Endothelial cell of umbilical vein (primary cell): ENCODE results near the gene EDC3. TPM values are rescaled to one million over a fixed set of nuclear protein-coding genes. Genes with fewer than 3 reads are reported as not detected.

Experiments used
- BruUV-seq: library from RNA; stranded (reverse); fragments of 400-500 nt; replicated peaks from 2 replicates; lab custom pipeline; 2021; lab: Mats Ljungman, UMichigan
- CTCF ChIA-PET: fragments of 300-600, 350-600 bp; sonication (Branson Sonifier 250); formaldehyde crosslinking; loops from one replicate; lab custom pipeline; 2021; ENCODE audit warnings: antibody characterized with exemption, inconsistent platforms; lab: Charles Lee
- POLR2A ChIA-PET: fragments of 300-600, 350-600 bp; sonication (Branson Sonifier 250); formaldehyde crosslinking; loops from one replicate; lab custom pipeline; 2021; ENCODE audit warnings: antibody characterized with exemption, inconsistent platforms; lab: Charles Lee
- DNase-seq: peaks from one replicate; pipeline ENCODE4 v3.0.0-alpha.2; 2011; ENCODE audit warnings: low read depth, low spot score
- FAIRE-seq: peaks from 2 replicates; lab custom pipeline; 2011; peaks lifted over from hg19 to GRCh38; lab: Jason Lieb, UNC
- H2AFZ ChIP-seq: 2 replicates; pipeline ENCODE4 v1.6.0; 2012; ENCODE audit warnings: low read depth, low read length, control low read depth, inconsistent platforms
- H3K27ac ChIP-seq: 2 replicates; pipeline ENCODE4 v1.5.1; 2011; ENCODE audit warnings: low read depth, mild to moderate bottlenecking, control low read depth, low read length, moderate library complexity; ENCODE audit not compliant: insufficient read depth
- H3K27me3 ChIP-seq, 2 experiments: 2 replicates each; pipeline versions ENCODE4 v1.6.0 to v1.6.1; 2011; ENCODE audit warnings: low read length in 2 of 2, mixed read lengths in 1 of 2; ENCODE audit not compliant: control insufficient read depth in 2 of 2, insufficient read depth in 2 of 2
- H3K36me3 ChIP-seq, 2 experiments: 2 replicates in 1 of 2; 3 replicates in 1 of 2; pipeline ENCODE4 v1.5.1; 2011; ENCODE audit warnings: low read length in 2 of 2, mild to moderate bottlenecking in 1 of 2, moderate library complexity in 1 of 2; ENCODE audit not compliant: control insufficient read depth in 2 of 2, insufficient read depth in 2 of 2; ENCODE audit errors: extremely low read depth in 1 of 2
- H3K4me1 ChIP-seq: 3 replicates; pipeline ENCODE4 v1.5.1; 2011; ENCODE audit warnings: mild to moderate bottlenecking, low read length; ENCODE audit not compliant: control insufficient read depth, insufficient read depth; ENCODE audit errors: extremely low read depth
- H3K4me2 ChIP-seq: 2 replicates; pipeline ENCODE4 v1.6.1; 2011; ENCODE audit warnings: low read length, control low read depth, mixed read lengths; ENCODE audit not compliant: insufficient read depth
- H3K4me3 ChIP-seq, 3 experiments: fragments of 200-600 bp in 1 of 3; sonication (generic), shearing (Covaris generic) in 1 of 3; replicated peaks in 1 of 3; 2 replicates each; pipeline ENCODE4 v1.5.1; 2011 to 2016; ENCODE audit warnings: control low read depth in 3 of 3, low read length in 3 of 3, mild to moderate bottlenecking in 2 of 3, inconsistent platforms in 1 of 3, low read depth in 1 of 3, moderate library complexity in 1 of 3; ENCODE audit not compliant: insufficient read depth in 1 of 3
- H3K79me2 ChIP-seq: 2 replicates; pipeline ENCODE4 v1.6.0; 2012; ENCODE audit warnings: low read length, inconsistent platforms; ENCODE audit not compliant: control insufficient read depth, insufficient read depth
- H3K9ac ChIP-seq: replicated peaks from 2 replicates; pipeline ENCODE3; 2011; ENCODE audit warnings: low read length, control low read depth; ENCODE audit not compliant: insufficient read depth; ENCODE audit errors: extremely low read depth
- H3K9me1 ChIP-seq: replicated peaks from 3 replicates; pipeline ENCODE4 v1.6.0; 2011; ENCODE audit warnings: mild to moderate bottlenecking, low read length; ENCODE audit not compliant: control insufficient read depth, insufficient read depth; ENCODE audit errors: extremely low read depth
- H3K9me3 ChIP-seq: replicated peaks from 2 replicates; pipeline ENCODE4 v1.5.1; 2012; ENCODE audit warnings: low read length, inconsistent platforms; ENCODE audit not compliant: control insufficient read depth, insufficient read depth
- H4K20me1 ChIP-seq: replicated peaks from 2 replicates; pipeline ENCODE3; 2011; ENCODE audit warnings: mild to moderate bottlenecking, low read length; ENCODE audit not compliant: control insufficient read depth, insufficient read depth; ENCODE audit errors: extremely low read depth
- CTCF ChIP-seq, 2 donors: IDR thresholded peaks; 1 replicate in 1 of 2; 2 replicates in 1 of 2; pipeline ENCODE4 v1.5.1; 2011; ENCODE audit warnings: low read length in 2 of 2, mild to moderate bottlenecking in 2 of 2, moderate library complexity in 2 of 2, control low read depth in 1 of 2, inconsistent platforms in 1 of 2, low read depth in 1 of 2; ENCODE audit not compliant: insufficient read depth in 1 of 2; ENCODE audit errors: extremely low read depth in 1 of 2
- EZH2 ChIP-seq: IDR thresholded peaks from 2 replicates; pipeline ENCODE4 v1.6.1; 2012; ENCODE audit warnings: borderline replicate concordance, low read depth, mild to moderate bottlenecking, moderate library complexity, low read length, inconsistent platforms; ENCODE audit not compliant: severe bottlenecking
- FOS ChIP-seq: IDR thresholded peaks from 2 replicates; pipeline ENCODE4 v1.6.1; 2011; ENCODE audit warnings: mild to moderate bottlenecking, low read length, moderate library complexity, borderline replicate concordance; ENCODE audit not compliant: insufficient read depth
- GATA2 ChIP-seq: IDR thresholded peaks from 2 replicates; pipeline ENCODE4 v1.7.0; 2011; ENCODE audit warnings: low read depth, mild to moderate bottlenecking, moderate library complexity, mixed read lengths, low read length; ENCODE audit not compliant: insufficient read length, insufficient read depth
- JUN ChIP-seq: IDR thresholded peaks from 2 replicates; pipeline ENCODE4 v1.6.1; 2011; ENCODE audit warnings: borderline replicate concordance, low read depth; ENCODE audit not compliant: insufficient read length, insufficient read depth
- MAX ChIP-seq: IDR thresholded peaks from 2 replicates; pipeline ENCODE4 v1.6.1; 2011; ENCODE audit not compliant: insufficient read depth, insufficient read length
- MYC ChIP-seq: IDR thresholded peaks from one replicate; pipeline ENCODE4 v1.6.1; 2011; ENCODE audit warnings: mild to moderate bottlenecking, low read depth, low read length
- POLR2A ChIP-seq: IDR thresholded peaks from 2 replicates; pipeline ENCODE4 v1.6.1; 2012; ENCODE audit warnings: low read depth, mild to moderate bottlenecking, control low read depth, low read length
- POLR2AphosphoS5 ChIP-seq: IDR thresholded peaks from 2 replicates; pipeline ENCODE4 v1.6.1; 2012; ENCODE audit warnings: low read depth, mild to moderate bottlenecking, control low read depth, low read length, moderate library complexity; ENCODE audit not compliant: insufficient read depth
- dilution Hi-C: fragments of 300-500 bp; cut with MboI; formaldehyde crosslinking; loops from one replicate; pipeline ENCODE4 v1.15.0; 2019; ENCODE audit warnings: low sequenced_read_pairs; ENCODE audit not compliant: extremely low pct_ligation_motif_present
- intact Hi-C: fragments of 100-400 bp; cut with micrococcal nuclease; formaldehyde crosslinking; loops from one replicate; pipeline ENCODE4 v1.10.0; 2022
- polyA plus RNA-seq, 4 experiments: library from polyadenylated mRNA; depleted of rRNA in 3 of 4; stranded (reverse) in 3 of 4; unstranded in 1 of 4; fragments of >200 nt; gene quantifications; 2 replicates each; pipeline versions ENCODE4 v1.2.1 to v1.2.3, GENCODE V29; 2011 to 2012; ENCODE audit warnings: missing spikeins in 1 of 4
- total RNA-seq: library from RNA; stranded (reverse); gene quantifications from 2 replicates; pipeline ENCODE4 v1.2.3, GENCODE V29; 2021

Gene EDC3
- total and polyA plus RNA-seq, 2 donors (not counting 3 experiments of a cell fraction or from before 2014, with no cell fraction given): 55.9 to 56.5 TPM

DNA sequence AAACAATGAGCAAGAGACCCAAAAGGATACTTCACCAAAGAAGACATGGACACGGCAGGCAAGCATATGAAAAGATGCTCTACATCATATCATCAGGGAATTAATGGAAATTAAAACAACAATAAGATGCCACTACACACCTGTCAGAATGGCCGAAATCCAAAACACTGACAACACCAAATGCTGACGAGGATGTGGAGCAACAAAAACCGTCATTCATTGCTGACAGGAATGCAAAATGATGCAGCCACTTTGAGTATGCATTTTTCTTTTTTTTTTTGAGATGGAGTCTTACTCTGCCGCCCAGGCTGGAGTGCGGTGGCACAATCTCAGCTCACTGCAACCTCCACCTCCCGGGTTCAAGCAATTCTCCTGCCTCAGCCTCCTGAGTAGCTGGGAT, 19.0 kb downstream of the EDC3 start:
- peaks cover 19% of the 10 kb centered on the region for H3K79me2 ChIP-seq
- H3K4me2 ChIP-seq: no peak overlapping the region
- no peak overlapping the region for H3K4me3 ChIP-seq
- ChIA-PET CTCF (interaction anchor here (1.0 kb wide), 1 partner anchor 11 kb away, joined by 3 read pairs; no protein-coding TSS in a partner anchor), POLR2A (no interaction called here)
- H3K9me1 ChIP-seq: no peaks in the 10 kb centered on the region
- H3K27ac ChIP-seq: no peak overlapping the region
- no peaks in the 10 kb centered on the region for H3K27me3 ChIP-seq
- H3K9ac ChIP-seq: no peak overlapping the region
- BruUV-seq: no TSS peak
- peaks cover 5 to 6% of the 10 kb centered on the region in 2 experiments for H3K36me3 ChIP-seq
- peaks cover 2% of the 10 kb centered on the region for H4K20me1 ChIP-seq
- no peak for FAIRE-seq
- H3K9me3 ChIP-seq: no peaks in the 10 kb centered on the region
- H3K4me1 ChIP-seq: no peaks in the 10 kb centered on the region
- TF ChIP-seq FOS (no peak), GATA2 (no peak), CTCF (IDR thresholded peaks at IDR 0.05; ENCODE audit: extremely low read depth in 1 of 2, insufficient read depth in 1 of 2, low read depth in 1 of 2, low read length in 2 of 2) (no peak)
- DNase-seq: no peak
- dilution Hi-C loops: no loop called here
- intact Hi-C loops: no loop called here
- no peak overlapping the region for H2AFZ ChIP-seq

DNA sequence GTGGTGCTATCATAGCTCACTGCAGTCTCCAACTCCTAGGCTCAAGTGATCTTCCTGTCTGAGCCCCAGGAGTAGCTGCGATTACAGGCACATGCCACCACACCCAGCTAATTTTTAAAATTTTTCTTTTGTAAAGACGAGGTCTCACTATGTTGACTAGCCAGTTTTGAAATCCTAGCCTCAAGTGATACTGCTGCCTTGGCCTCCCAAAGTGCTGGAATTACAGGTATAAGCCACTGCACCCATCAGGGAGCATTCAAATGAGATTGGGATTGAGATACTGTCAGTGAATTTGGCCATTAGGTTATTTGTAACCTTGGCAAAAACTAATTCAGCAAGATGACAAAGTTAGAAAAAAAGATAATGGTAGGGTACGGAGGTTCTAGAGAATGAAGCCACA, 21.7 kb downstream of the EDC3 start:
- no peaks in the 10 kb centered on the region for H3K4me1 ChIP-seq
- intact Hi-C loops (no loop called here), dilution Hi-C loops (no loop called here)
- ChIA-PET CTCF (interaction anchor here (1.6 kb wide), 1 partner anchor 97 kb away, joined by 3 read pairs; no protein-coding TSS in a partner anchor), POLR2A (no interaction called here)
- DNase-seq (no peak), FAIRE-seq (no peak)
- H3K4me2 ChIP-seq: no peak overlapping the region
- no peak overlapping the region for H3K27ac ChIP-seq
- peaks cover 2% of the 10 kb centered on the region for H4K20me1 ChIP-seq
- no peak overlapping the region for H3K4me3 ChIP-seq
- no peak for TF ChIP-seq EZH2
- no peak for TF ChIP-seq POLR2AphosphoS5
- no peak for TF ChIP-seq POLR2A
- no peak for TF ChIP-seq CTCF (IDR thresholded peaks at IDR 0.05; ENCODE audit: extremely low read depth in 1 of 2, insufficient read depth in 1 of 2, low read depth in 1 of 2, low read length in 2 of 2)
- no peak for TF ChIP-seq GATA2
- TF ChIP-seq MAX: no peak
- TF ChIP-seq FOS: no peak
- TF ChIP-seq JUN: no peak
- TF ChIP-seq MYC: no peak
- no peaks in the 10 kb centered on the region for H3K9me1 ChIP-seq
- H3K27me3 ChIP-seq: no peaks in the 10 kb centered on the region
- BruUV-seq: no TSS peak
- H2AFZ ChIP-seq: no peak overlapping the region
- peaks cover 6 to 8% of the 10 kb centered on the region in 2 experiments for H3K36me3 ChIP-seq
- H3K9ac ChIP-seq: no peak overlapping the region
- H3K9me3 ChIP-seq: no peaks in the 10 kb centered on the region
- H3K79me2 ChIP-seq: peaks cover 14% of the 10 kb centered on the region
